DND-41 (cell line): ENCODE data around the gene CD79A.

Source experiments
- EZH2 ChIP-seq: IDR thresholded peaks from 3 replicates; pipeline ENCODE4 v1.6.1; 2012; ENCODE audit warnings: borderline replicate concordance, low read depth, mild to moderate bottlenecking, moderate library complexity, low read length, inconsistent platforms; ENCODE audit not compliant: severe bottlenecking
- TF ChIP-seq, protein P1 (sequence below): IDR thresholded peaks from 2 replicates; pipeline ENCODE4 v1.5.1; 2012; ENCODE audit warnings: borderline replicate concordance, low read length, moderate library complexity, mild to moderate bottlenecking; ENCODE audit not compliant: poor library complexity, severe bottlenecking; ENCODE audit errors: extremely low read depth

DNA sequence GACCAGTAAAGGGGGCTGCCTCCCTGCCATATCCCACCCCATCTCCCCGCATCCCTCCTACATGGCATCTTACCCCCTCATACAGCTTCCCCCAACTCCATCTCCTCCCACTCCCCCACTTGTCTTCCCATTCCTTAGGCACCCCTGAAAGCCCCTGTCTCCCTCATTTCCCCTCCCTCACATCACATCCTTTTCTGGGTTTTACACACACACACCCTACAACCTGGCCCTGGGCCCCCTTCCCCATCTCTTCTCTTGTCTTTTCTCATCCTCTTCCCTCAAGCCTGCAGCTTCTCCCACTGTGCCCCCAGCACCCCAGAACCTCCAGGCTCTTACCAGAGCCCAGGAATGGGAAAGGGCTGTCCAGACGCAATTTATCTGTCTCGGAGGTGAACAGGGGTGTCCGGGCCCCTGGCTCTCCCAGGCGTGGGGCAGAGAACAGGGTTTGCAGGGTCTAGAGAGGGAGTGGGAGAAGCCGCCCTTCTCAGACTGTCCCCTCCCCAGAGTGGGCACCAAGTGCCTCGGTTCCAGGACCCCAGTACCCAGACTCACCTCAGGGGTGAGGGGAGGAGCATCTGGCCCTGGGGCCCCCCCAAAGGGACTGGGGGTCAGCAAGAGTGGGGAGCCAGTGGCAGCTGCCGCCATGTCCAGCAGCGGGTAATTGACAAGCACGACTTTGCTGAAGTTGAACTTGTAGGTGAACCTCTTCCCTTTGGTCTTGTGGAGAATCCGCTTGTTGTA is 31.8 kb downstream of the CD79A start:
- TF ChIP-seq, protein P1, sequence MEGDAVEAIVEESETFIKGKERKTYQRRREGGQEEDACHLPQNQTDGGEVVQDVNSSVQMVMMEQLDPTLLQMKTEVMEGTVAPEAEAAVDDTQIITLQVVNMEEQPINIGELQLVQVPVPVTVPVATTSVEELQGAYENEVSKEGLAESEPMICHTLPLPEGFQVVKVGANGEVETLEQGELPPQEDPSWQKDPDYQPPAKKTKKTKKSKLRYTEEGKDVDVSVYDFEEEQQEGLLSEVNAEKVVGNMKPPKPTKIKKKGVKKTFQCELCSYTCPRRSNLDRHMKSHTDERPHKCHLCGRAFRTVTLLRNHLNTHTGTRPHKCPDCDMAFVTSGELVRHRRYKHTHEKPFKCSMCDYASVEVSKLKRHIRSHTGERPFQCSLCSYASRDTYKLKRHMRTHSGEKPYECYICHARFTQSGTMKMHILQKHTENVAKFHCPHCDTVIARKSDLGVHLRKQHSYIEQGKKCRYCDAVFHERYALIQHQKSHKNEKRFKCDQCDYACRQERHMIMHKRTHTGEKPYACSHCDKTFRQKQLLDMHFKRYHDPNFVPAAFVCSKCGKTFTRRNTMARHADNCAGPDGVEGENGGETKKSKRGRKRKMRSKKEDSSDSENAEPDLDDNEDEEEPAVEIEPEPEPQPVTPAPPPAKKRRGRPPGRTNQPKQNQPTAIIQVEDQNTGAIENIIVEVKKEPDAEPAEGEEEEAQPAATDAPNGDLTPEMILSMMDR, result no peak
- TF ChIP-seq EZH2, result no peak
